Fibroblast of the aortic adventitia (primary cell): ENCODE data around the gene CD302. TPM values are rescaled to one million over a fixed set of nuclear protein-coding genes. Genes with fewer than 3 reads are reported as not detected.
"Not testable (repeated sequence)": the region's sequence is repeated elsewhere in the genome, so short reads cannot be mapped to it uniquely, and the experiment has no call there.

ENCODE experiments used
- DNase-seq: peaks from one replicate; pipeline ENCODE4 v3.0.0-alpha.2; 2010; ENCODE audit warnings: low read depth
- H3K4me3 ChIP-seq: 2 replicates; pipeline ENCODE4 v1.5.1; 2011; ENCODE audit warnings: low read depth, mild to moderate bottlenecking, control low read depth, low read length, moderate library complexity
- total RNA-seq: library from RNA; depleted of rRNA; stranded (reverse); fragments of >200 nt; gene quantifications from 2 replicates; pipeline ENCODE4 v1.2.3, GENCODE V29; 2012; ENCODE audit warnings: low replicate concordance
- TF ChIP-seq, protein P1 (sequence below): IDR thresholded peaks from 2 replicates; pipeline ENCODE4 v1.5.1; 2011; ENCODE audit warnings: mild to moderate bottlenecking, low read length, control low read depth, inconsistent platforms; ENCODE audit not compliant: insufficient read depth

CD302 gene
- total RNA-seq, 1 donor: 23.0 TPM

DNA sequence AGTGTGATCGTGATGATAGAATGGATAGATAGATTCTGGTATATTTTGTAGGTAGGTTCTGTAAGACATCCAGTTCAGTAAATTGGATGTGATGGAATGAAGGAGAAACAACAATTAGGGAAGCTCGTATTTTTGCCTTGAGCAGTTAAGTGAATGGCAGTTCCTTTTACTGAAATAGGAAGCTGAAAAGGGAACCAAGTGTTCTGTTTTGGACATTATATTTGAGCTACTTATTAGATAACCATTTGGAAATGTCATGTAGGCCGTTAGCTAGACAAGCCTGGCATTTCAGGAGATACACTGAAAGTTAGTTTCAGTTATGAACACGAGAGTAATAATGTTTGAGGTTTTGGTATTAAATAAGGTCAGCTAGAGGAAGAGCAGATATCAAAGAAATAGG lies 44.2 kb downstream of the CD302 start:
- DNase-seq: no peak
- TF ChIP-seq, protein P1, sequence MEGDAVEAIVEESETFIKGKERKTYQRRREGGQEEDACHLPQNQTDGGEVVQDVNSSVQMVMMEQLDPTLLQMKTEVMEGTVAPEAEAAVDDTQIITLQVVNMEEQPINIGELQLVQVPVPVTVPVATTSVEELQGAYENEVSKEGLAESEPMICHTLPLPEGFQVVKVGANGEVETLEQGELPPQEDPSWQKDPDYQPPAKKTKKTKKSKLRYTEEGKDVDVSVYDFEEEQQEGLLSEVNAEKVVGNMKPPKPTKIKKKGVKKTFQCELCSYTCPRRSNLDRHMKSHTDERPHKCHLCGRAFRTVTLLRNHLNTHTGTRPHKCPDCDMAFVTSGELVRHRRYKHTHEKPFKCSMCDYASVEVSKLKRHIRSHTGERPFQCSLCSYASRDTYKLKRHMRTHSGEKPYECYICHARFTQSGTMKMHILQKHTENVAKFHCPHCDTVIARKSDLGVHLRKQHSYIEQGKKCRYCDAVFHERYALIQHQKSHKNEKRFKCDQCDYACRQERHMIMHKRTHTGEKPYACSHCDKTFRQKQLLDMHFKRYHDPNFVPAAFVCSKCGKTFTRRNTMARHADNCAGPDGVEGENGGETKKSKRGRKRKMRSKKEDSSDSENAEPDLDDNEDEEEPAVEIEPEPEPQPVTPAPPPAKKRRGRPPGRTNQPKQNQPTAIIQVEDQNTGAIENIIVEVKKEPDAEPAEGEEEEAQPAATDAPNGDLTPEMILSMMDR: no peak

DNA sequence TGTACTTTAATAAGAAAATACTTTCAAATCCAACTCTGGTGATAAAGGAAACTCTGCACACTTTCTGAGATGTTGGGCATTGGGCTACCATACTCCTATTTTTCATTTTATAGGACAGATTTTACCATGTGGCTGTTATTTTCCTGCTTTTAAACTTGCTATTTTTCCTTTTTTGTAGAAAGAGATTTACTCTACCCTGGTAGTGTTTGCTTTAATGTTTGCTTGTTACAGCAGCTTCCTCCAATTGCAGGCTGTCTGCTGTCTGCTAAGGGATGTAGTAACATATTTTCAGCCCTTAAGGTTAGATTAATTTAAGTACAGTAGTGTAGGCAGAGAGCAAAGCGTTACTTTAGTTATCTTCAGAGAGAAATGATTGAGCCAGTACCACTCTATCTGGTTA lies 47.1 kb downstream of the CD302 start:
- TF ChIP-seq, protein P1: no peak
- no peak overlapping the region for H3K4me3 ChIP-seq
- no peak for DNase-seq

More for the DNA sequence above, 44.2 kb downstream of the CD302 start:
- no peak overlapping the region for H3K4me3 ChIP-seq

DNA sequence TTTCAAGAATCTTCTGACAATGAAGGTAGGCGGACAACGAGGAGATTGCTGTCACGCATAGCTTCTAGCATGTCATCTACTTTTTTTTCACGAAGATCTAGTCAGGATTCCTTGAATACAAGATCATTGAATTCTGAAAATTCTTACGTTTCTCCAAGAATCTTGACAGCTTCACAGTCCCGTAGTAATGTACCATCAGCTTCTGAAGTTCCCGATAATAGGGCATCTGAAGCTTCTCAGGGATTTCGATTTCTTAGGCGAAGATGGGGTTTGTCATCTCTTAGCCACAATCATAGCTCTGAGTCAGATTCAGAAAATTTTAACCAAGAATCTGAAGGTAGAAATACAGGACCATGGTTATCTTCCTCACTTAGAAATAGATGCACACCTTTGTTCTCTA lies 49.9 kb downstream of the CD302 start:
- H3K4me3 ChIP-seq: no peak overlapping the region
- TF ChIP-seq, protein P1: no peak
- DNase-seq: no peak

DNA sequence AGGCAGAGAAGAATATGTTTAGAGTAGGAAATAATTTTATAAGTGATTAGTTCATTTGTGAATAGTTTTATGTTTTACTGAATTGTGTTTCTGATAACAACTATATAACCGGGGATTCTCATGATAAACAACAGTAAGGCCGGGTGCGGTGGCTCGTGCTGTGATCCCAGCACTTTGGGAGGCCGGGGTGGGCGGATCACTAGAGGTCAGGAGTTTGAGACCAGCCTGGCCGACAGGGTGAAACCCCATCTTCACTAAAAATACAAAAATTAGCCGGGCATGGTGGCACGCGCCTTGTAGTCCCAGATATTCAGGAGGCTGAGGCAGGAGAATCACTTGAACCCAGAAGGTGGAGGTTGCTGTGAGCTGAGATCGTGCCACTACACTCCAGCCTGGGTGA lies 52.8 kb downstream of the CD302 start:
- H3K4me3 ChIP-seq, DNase-seq: not testable (repeated sequence)

DNA sequence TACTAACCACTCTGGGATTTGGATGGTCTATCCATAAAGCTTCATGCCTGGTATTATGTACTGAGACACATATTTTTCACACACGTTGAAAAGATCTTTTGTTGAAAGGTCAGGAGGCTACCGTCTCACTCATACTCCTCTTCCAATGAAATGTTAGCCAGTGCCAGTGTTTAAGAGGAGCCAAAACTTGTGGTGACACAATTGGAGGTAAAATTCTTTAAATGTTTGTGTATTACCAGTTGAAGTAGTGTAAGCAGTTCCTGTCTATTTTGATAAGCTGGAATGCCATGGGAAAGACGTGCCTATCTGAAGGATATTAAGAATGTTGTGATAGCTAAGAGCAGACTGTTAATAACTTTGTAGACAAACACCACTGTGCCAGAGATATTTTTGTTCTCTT lies 53.6 kb downstream of the CD302 start:
- TF ChIP-seq, protein P1: no peak
- DNase-seq: peak; percentile 51

DNA sequence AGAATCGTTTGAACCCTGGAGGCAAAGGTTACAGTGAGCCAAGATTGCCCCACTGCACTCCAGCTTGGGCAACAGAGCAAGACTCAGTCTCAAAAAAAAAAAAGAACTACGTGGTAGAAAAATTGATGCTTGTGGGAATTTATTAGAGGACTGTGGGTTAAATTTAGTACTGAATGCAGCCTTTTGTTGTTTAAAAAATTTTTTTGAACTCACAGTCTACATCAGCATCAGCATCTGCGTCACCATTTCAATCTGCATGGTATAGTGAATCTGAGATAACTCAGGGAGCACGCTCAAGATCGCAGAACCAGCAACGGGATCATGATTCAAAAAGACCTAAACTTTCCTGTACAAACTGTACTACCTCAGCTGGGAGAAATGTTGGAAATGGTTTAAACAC lies 55.2 kb downstream of the CD302 start:
- DNase-seq: no peak
- TF ChIP-seq, protein P1: no peak
- H3K4me3 ChIP-seq: no peak overlapping the region

More for the DNA sequence above, 53.6 kb downstream of the CD302 start:
- no peak overlapping the region for H3K4me3 ChIP-seq

DNA sequence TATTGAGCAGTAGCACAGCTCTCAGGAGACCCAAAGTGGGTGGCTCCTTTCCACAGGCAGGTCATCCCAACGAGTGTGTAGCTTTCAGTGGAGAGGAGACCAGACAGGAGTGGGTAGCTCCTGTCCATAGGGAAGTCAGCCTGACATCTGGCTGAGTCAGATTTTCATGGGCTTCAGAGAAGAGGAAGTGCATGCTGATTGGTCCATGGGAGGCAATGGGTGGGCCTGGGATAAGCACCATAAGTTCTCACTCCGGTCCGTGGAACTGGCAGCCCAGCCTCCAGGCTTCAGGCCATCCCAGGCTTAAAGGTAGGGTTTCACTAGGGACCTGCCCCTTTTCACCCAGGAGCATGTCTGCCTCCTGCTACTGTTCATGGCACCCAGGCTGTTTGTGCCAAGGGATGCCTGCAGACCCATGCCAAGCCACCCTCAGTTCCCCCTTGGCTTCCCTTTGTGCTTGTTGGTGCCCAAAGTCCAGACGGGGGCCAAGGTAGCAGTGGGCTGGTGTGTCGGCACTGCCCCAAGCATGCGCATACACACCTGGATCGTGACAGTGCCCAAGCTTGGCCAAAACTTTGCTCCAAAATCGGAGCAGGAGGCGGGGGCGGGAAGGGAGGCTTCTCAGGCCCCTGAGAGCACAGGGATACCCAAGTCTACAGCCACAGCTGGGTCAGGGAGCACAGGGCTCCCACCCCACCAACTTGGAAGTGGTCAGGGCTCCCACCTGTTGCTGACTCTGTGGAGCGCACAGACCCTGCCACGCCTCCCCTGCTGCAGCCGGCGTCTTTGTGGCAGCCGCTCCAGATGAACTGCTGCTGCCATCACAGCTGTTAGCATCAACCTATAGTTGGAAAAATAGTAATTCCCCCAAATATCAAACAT lies 59.3 kb downstream of the CD302 start:
- no peak overlapping the region for H3K4me3 ChIP-seq
- TF ChIP-seq, protein P1: no peak
- no peak for DNase-seq
